Smooth muscle cell (in vitro differentiated cells): Measurements from ENCODE around the gene GM2A. TPM values are rescaled to one million over a fixed set of nuclear protein-coding genes. Genes with fewer than 3 reads are reported as not detected.
A peak's percentile ranks its signal among the peaks of the same experiment; 100 is the strongest.
"Not testable (repeated sequence)": the region's sequence is repeated elsewhere in the genome, so short reads cannot be mapped to it uniquely, and the experiment has no call there.

ENCODE experiments used
- DNase-seq: peaks from one replicate; lab custom pipeline; 2025; ENCODE audit not compliant: unreplicated experiment; lab: John Stamatoyannopoulos, UW
- H2AFZ ChIP-seq: fragments of 200-600 bp; sonication (generic); 2 replicates; pipeline ENCODE4 v1.6.0; 2016; ENCODE audit warnings: antibody characterized with exemption, low read depth, mild to moderate bottlenecking
- H3F3A ChIP-seq: fragments of 200-600 bp; sonication (generic); 2 replicates; pipeline ENCODE4 v1.6.0; 2017; ENCODE audit warnings: antibody characterized with exemption, low read depth
- H3K27ac ChIP-seq: fragments of 200-600 bp; sonication (generic); 2 replicates; pipeline ENCODE4 v1.5.1; 2016; ENCODE audit warnings: low read depth, mild to moderate bottlenecking
- H3K27me3 ChIP-seq: fragments of 200-600 bp; sonication (generic); 2 replicates; pipeline ENCODE4 v1.6.1; 2016; ENCODE audit warnings: low read depth, mild to moderate bottlenecking
- H3K36me3 ChIP-seq: fragments of 200-600 bp; sonication (generic); 2 replicates; pipeline ENCODE4 v1.5.1; 2016; ENCODE audit warnings: low read depth
- H3K4me1 ChIP-seq: fragments of 200-600 bp; sonication (generic); 2 replicates; pipeline ENCODE4 v1.5.1; 2016; ENCODE audit warnings: low read depth
- H3K4me2 ChIP-seq: fragments of 200-600 bp; sonication (generic); 2 replicates; pipeline ENCODE4 v1.6.0; 2016; ENCODE audit warnings: mild to moderate bottlenecking
- H3K4me3 ChIP-seq: fragments of 200-600 bp; sonication (generic); 2 replicates; pipeline ENCODE4 v1.5.1; 2016; ENCODE audit warnings: mild to moderate bottlenecking
- H3K79me2 ChIP-seq: fragments of 200-600 bp; sonication (generic); 2 replicates; pipeline ENCODE4 v1.6.0; 2016; ENCODE audit warnings: low read depth, mild to moderate bottlenecking
- H3K9ac ChIP-seq: fragments of 200-600 bp; sonication (generic); 2 replicates; pipeline ENCODE4 v1.6.0; 2016; ENCODE audit warnings: low read depth
- H3K9me3 ChIP-seq: fragments of 200-600 bp; sonication (generic); replicated peaks from 2 replicates; pipeline ENCODE4 v1.5.1; 2016; ENCODE audit warnings: low read depth
- H4K20me1 ChIP-seq: fragments of 200-600 bp; sonication (generic); 2 replicates; pipeline ENCODE4 v1.6.0; 2016; ENCODE audit warnings: low read depth
- WGBS: methylation state at CpG from one replicate; pipeline ENCODE4 v1.1.7; 2016; ENCODE audit warnings: low lambda C conversion rate; 5-methylcytosine and 5-hydroxymethylcytosine counted together
- polyA plus RNA-seq: library from polyadenylated mRNA; unstranded; fragments of >200 nt; fragmentation: Nextera tagmentation; extraction: Ambion mirVana; gene quantifications from 2 replicates; pipeline ENCODE4 v1.2.1, GENCODE V29; 2016
- total RNA-seq: library from RNA; depleted of rRNA; stranded (reverse); fragments of >200 nt; gene quantifications from 2 replicates; pipeline ENCODE4 v1.2.3, GENCODE V29; 2014
- TF ChIP-seq, protein P1 (sequence below): fragments of 200-600 bp; sonication (generic); IDR thresholded peaks from 2 replicates; pipeline ENCODE4 v1.5.1; 2017; ENCODE audit warnings: borderline replicate concordance, mild to moderate bottlenecking, antibody characterized with exemption; ENCODE audit not compliant: insufficient read depth, poor library complexity, severe bottlenecking

The GM2A gene
- total and polyA plus RNA-seq, 2 experiments from 2014 or later, result 16.3 to 36.1 TPM

GRCh38 chr5:151251621-151252020, 1.4 kb upstream of the GM2A start:
- H3K36me3 ChIP-seq, result no peaks in the 10 kb centered on the region
- H3K9ac ChIP-seq, result no peak overlapping the region
- no peaks in the 10 kb centered on the region for H3K27me3 ChIP-seq
- peaks cover 7% of the 10 kb centered on the region for H3K4me1 ChIP-seq
- H3K27ac ChIP-seq, result no peak overlapping the region
- H3F3A ChIP-seq, result no peaks in the 10 kb centered on the region
- no peak overlapping the region for H3K4me3 ChIP-seq
- no peaks in the 10 kb centered on the region for H4K20me1 ChIP-seq
- no peaks in the 10 kb centered on the region for H3K9me3 ChIP-seq
- no peak for DNase-seq
- H3K79me2 ChIP-seq, result peaks cover 23% of the 10 kb centered on the region
- WGBS, result 97% methylated on average over 4 of the region's 4 CpGs
- TF ChIP-seq, protein P1, sequence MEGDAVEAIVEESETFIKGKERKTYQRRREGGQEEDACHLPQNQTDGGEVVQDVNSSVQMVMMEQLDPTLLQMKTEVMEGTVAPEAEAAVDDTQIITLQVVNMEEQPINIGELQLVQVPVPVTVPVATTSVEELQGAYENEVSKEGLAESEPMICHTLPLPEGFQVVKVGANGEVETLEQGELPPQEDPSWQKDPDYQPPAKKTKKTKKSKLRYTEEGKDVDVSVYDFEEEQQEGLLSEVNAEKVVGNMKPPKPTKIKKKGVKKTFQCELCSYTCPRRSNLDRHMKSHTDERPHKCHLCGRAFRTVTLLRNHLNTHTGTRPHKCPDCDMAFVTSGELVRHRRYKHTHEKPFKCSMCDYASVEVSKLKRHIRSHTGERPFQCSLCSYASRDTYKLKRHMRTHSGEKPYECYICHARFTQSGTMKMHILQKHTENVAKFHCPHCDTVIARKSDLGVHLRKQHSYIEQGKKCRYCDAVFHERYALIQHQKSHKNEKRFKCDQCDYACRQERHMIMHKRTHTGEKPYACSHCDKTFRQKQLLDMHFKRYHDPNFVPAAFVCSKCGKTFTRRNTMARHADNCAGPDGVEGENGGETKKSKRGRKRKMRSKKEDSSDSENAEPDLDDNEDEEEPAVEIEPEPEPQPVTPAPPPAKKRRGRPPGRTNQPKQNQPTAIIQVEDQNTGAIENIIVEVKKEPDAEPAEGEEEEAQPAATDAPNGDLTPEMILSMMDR, result no peak
- H3K4me2 ChIP-seq, result peak overlapping the region; percentile 85
- no peak overlapping the region for H2AFZ ChIP-seq

- Histone ChIP-seq H3K4me3 (peak overlapping the region; percentile 96), H2AFZ (peak overlapping the region; percentile 97), H3K9me3 (no peaks in the 10 kb centered on the region), H3K27ac (peak overlapping the region; percentile 59), H4K20me1 (no peaks in the 10 kb centered on the region), H3F3A (no peaks in the 10 kb centered on the region), H3K4me1 (peaks cover 7% of the 10 kb centered on the region), H3K27me3 (no peaks in the 10 kb centered on the region), H3K4me2 (peak overlapping the region; percentile 100), H3K9ac (peak overlapping the region; percentile 67), H3K79me2 (peaks cover 23% of the 10 kb centered on the region), H3K36me3 (no peaks in the 10 kb centered on the region)
- TF ChIP-seq, protein P1, result no peak
- no peak for DNase-seq
- WGBS, result 31% methylated on average over 5 of the region's 5 CpGs
These were observed 593 bp downstream of the GM2A start for GRCh38 chr5:151253605-151253950.

DNA sequence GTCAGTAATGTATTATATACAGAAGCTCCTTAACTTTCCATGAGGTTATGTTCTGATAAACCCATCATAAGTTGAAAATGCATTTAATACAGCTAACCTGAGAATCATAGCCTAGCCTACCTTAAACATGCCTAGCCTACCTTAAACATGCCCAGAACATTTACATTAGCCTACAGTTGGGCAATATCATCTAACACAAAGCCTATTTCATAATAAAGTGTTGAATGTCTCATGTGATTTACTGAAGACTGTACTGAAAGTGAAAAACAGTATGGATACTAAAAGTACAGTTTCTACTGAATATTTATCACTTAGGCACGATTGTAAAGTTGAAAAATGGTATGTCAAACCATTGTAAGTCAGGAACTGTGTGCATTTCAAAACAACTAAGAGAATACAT, 1.6 kb downstream of the GM2A start:
- H3K4me1 ChIP-seq, result peaks cover 7% of the 10 kb centered on the region
- H3K9ac ChIP-seq, result no peak overlapping the region
- H3K9me3 ChIP-seq, result no peaks in the 10 kb centered on the region
- no peaks in the 10 kb centered on the region for H3F3A ChIP-seq
- no peak overlapping the region for H3K27ac ChIP-seq
- no peaks in the 10 kb centered on the region for H4K20me1 ChIP-seq
- peaks cover 23% of the 10 kb centered on the region for H3K79me2 ChIP-seq
- TF ChIP-seq, protein P1, result no peak
- H3K27me3 ChIP-seq, result no peaks in the 10 kb centered on the region
- no peak for DNase-seq
- peak overlapping the region; percentile 100 for H3K4me2 ChIP-seq
- H3K36me3 ChIP-seq, result no peaks in the 10 kb centered on the region
- 91% methylated on average over 1 of the region's 1 CpG for WGBS
- no peak overlapping the region for H2AFZ ChIP-seq
- peak overlapping the region; percentile 96 for H3K4me3 ChIP-seq

DNA sequence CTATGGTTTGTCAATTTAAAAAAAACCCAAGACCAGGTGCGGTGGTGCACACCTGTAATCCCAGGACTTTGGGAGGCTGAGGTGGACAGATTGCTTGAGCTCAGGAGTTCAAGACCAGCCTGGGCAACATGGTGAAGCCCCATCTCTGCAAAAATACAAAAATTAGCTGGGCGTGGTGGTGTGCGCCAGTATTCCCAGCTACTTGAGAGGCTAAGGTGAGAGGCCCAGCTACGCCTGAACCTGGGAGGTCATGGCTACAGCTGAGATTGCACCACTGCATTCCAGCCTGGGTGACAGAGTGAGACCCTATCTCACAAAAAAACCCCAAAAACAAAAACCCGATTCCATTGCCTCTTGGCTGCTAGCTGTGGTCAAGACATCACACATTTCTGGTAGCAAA, 2.0 kb downstream of the GM2A start:
- not testable (repeated sequence) for H4K20me1 ChIP-seq, H3K9ac ChIP-seq, H3K4me3 ChIP-seq, DNase-seq, H3K36me3 ChIP-seq, H3K27me3 ChIP-seq, H3K9me3 ChIP-seq, H3K4me1 ChIP-seq, H3F3A ChIP-seq, H3K27ac ChIP-seq, H2AFZ ChIP-seq
- over 99% methylated on average over 5 of the region's 5 CpGs for WGBS
- Histone ChIP-seq H3K4me2 (peak overlapping the region; percentile 100), H3K79me2 (peaks cover 23% of the 10 kb centered on the region)
